Psoas muscle (tissue), 8 donors: ENCODE measurements around the gene SLIT3. TPM values are rescaled to one million over a fixed set of nuclear protein-coding genes. Genes with fewer than 3 reads are reported as not detected.

Source experiments
- ATAC-seq, 4 donors: fragments of 200-7000 bp; cut with Tn5 transposase; one replicate each; pipeline ENCODE4 v1.9.1; 2020; ENCODE audit warnings: moderate library complexity in 3 of 4, mild to moderate bottlenecking in 2 of 4
- DNase-seq, 2 donors: peaks; one replicate each; pipeline ENCODE4 v3.0.0-alpha.2; 2020
- H3K27ac ChIP-seq: fragments of 200-600 bp; one replicate; pipeline ENCODE4 v1.8.0; 2022
- H3K27me3 ChIP-seq, 3 donors: fragments of 200-600 bp in 1 of 3; one replicate each; pipeline versions ENCODE4 v1.6.1 to v1.8.0; 2013 to 2022; ENCODE audit warnings: low read length in 2 of 3, mild to moderate bottlenecking in 2 of 3, moderate library complexity in 1 of 3; ENCODE audit not compliant: insufficient read depth in 3 of 3
- H3K36me3 ChIP-seq, 2 donors: fragments of 200-600 bp in 1 of 2; one replicate each; pipeline versions ENCODE4 v1.6.1 to v1.8.0; 2013 to 2022; ENCODE audit warnings: low read depth in 1 of 2, mild to moderate bottlenecking in 1 of 2, moderate library complexity in 1 of 2; ENCODE audit not compliant: insufficient read depth in 1 of 2
- H3K4me1 ChIP-seq: fragments of 200-600 bp; one replicate; pipeline ENCODE4 v1.8.0; 2022
- H3K4me3 ChIP-seq: fragments of 200-600 bp; one replicate; pipeline ENCODE4 v1.8.0; 2022; ENCODE audit warnings: mild to moderate bottlenecking
- H3K9me3 ChIP-seq: fragments of 200-600 bp; one replicate; pipeline ENCODE4 v1.8.0; 2022
- CTCF ChIP-seq: fragments of 200-600 bp; IDR thresholded peaks from one replicate; pipeline ENCODE4 v1.8.0; 2022; ENCODE audit warnings: antibody characterized with exemption
- WGBS, 3 donors: extraction: QIAGEN DNeasy Blood & Tissue Kit; methylation state at CpG; one replicate each; pipeline versions ENCODE4 v1.1.6 to v1.1.7; 2013; 5-methylcytosine and 5-hydroxymethylcytosine counted together
- intact Hi-C, 2 donors: fragments of 100-400 bp; cut with DNase I; formaldehyde crosslinking; loops; one replicate each; pipeline versions ENCODE4 v1.11.0 to v1.14.2; 2022
- polyA plus RNA-seq, 3 donors: library from polyadenylated mRNA; stranded (reverse); fragments of 200-250 nt; gene quantifications; one replicate each; pipeline ENCODE4 v1.2.3, GENCODE V29; 2013
- total RNA-seq, 4 donors: library from RNA; stranded (reverse); fragmentation: NEBNext Ultra II Directional in 2 of 4; extraction: Animal tissue kit (Norgen Biotek cat#: 25700) in 2 of 4; gene quantifications; one replicate each; pipeline versions ENCODE4 v1.2.1 to v1.2.4, GENCODE V29; 2021 to 2023
- donor health status: healthy with polysubstance abuse.
- donor health status: DM: no; HTN: no; CAD: no; lungs with moderate emphysema.
- donor health status: Bipolar disorder and iron deficiency.
- donor health status: healthy.
- donor health status: DM: yes; HTN: yes; CAD: no.
- donor health status: DM: no; HTN: no; CAD: no.
- donor health status: DM: no; HTN: no; CAD: no.
- donor health status: DM: yes; HTN: yes; CAD: no.

Gene SLIT3
- total and polyA plus RNA-seq, 7 donors: 0.81 to 5.9 (median 2.1) TPM

GRCh38 chr5:168620807-168621206, 680.1 kb downstream of the SLIT3 start:
- intact Hi-C loops: no loop called here
- no peaks in the 10 kb centered on the region for H3K9me3 ChIP-seq
- ATAC-seq (no peak), DNase-seq (no peak)
- H3K36me3 ChIP-seq: no peaks in the 10 kb centered on the region
- no peak for TF ChIP-seq CTCF
- H3K27ac ChIP-seq: no peak overlapping the region
- H3K4me1 ChIP-seq: no peaks in the 10 kb centered on the region
- H3K27me3 ChIP-seq: peaks cover 0 to 5% (median 0%) of the 10 kb centered on the region in 3 donors
- H3K4me3 ChIP-seq: no peak overlapping the region
- 62 to 89% (median 80%) methylated on average over 1 of the region's 1 CpG for WGBS, 3 donors

GRCh38 chr5:168614661-168615060, 686.3 kb downstream of the SLIT3 start:
- DNase-seq: no peak
- ATAC-seq: no peak
- no peaks in the 10 kb centered on the region for H3K36me3 ChIP-seq
- H3K9me3 ChIP-seq: no peaks in the 10 kb centered on the region
- H3K27ac ChIP-seq: no peak overlapping the region
- intact Hi-C loops: no loop called here
- TF ChIP-seq CTCF: no peak
- H3K4me1 ChIP-seq: no peaks in the 10 kb centered on the region
- no peak overlapping the region for H3K4me3 ChIP-seq
- H3K27me3 ChIP-seq: peaks cover 0 to under 1% (median 0%) of the 10 kb centered on the region in 3 donors
- 93 to 98% (median 95%) methylated on average over 10 of the region's 10 CpGs for WGBS, 3 donors

- Histone ChIP-seq H3K27ac (no peak overlapping the region), H3K36me3 (no peaks in the 10 kb centered on the region), H3K4me3 (no peak overlapping the region), H3K27me3 (no peaks in the 10 kb centered on the region), H3K4me1 (no peaks in the 10 kb centered on the region), H3K9me3 (no peaks in the 10 kb centered on the region)
- ATAC-seq (no peak), DNase-seq (no peak)
- intact Hi-C loops: no loop called here
- TF ChIP-seq CTCF: no peak
- 43 to 48% (median 47%) methylated on average over 1 of the region's 1 CpG for WGBS, 3 donors
Observed at GRCh38 chr5:168613996-168614395, 686.9 kb downstream of the SLIT3 start.

- H3K4me3 ChIP-seq: no peak overlapping the region
- H3K4me1 ChIP-seq: no peaks in the 10 kb centered on the region
- no peaks in the 10 kb centered on the region for H3K9me3 ChIP-seq
- no peak overlapping the region for H3K27ac ChIP-seq
- WGBS, 3 donors: 35 to 51% (median 39%) methylated on average over 2 of the region's 2 CpGs
- no peaks in the 10 kb centered on the region for H3K27me3 ChIP-seq
- DNase-seq (no peak), ATAC-seq (no peak)
- intact Hi-C loops: no loop called here
- TF ChIP-seq CTCF: no peak
- no peaks in the 10 kb centered on the region for H3K36me3 ChIP-seq
Observed at GRCh38 chr5:168613396-168613795, 687.5 kb downstream of the SLIT3 start.

- no peak for DNase-seq
- 43 to 52% (median 51%) methylated on average over 2 of the region's 2 CpGs for WGBS, 3 donors
- Histone ChIP-seq H3K36me3 (no peaks in the 10 kb centered on the region), H3K27ac (no peak overlapping the region), H3K4me1 (no peaks in the 10 kb centered on the region), H3K27me3 (no peaks in the 10 kb centered on the region), H3K9me3 (no peaks in the 10 kb centered on the region), H3K4me3 (no peak overlapping the region)
- intact Hi-C loops: no loop called here
- no peak for TF ChIP-seq CTCF
- ATAC-seq: no peak
Observed at GRCh38 chr5:168612996-168613395, 687.9 kb downstream of the SLIT3 start.
